IMR-90 (cell line): ENCODE measurements around the gene LRRC2. TPM values are rescaled to one million over a fixed set of nuclear protein-coding genes. Genes with fewer than 3 reads are reported as not detected.

Source experiments
- ATAC-seq: fragments of 200-7000 bp; cut with Tn5 transposase; 2 replicates; pipeline ENCODE4 v1.9.1; 2020; ENCODE audit warnings: low read depth, mild to moderate bottlenecking, moderate library complexity
- BruUV-seq: library from RNA; stranded (reverse); fragments of 400-500 nt; replicated peaks from 2 replicates; lab custom pipeline; 2021; lab: Mats Ljungman, UMichigan
- CTCF ChIA-PET: fragments of 300-600 bp; formaldehyde crosslinking; extraction: SDS; loops from one replicate; lab custom pipeline; 2021; ENCODE audit warnings: antibody characterized with exemption; lab: Yijun Ruan, JAX
- POLR2A ChIA-PET: fragments of 300-600 bp; sonication (Branson Sonifier 250); formaldehyde crosslinking; loops from one replicate; lab custom pipeline; 2022; ENCODE audit warnings: antibody characterized with exemption; ENCODE audit not compliant: unreplicated experiment; lab: Charles Lee
- DNase-seq: peaks from one replicate; pipeline ENCODE4 v3.0.0; 2013
- H2AFZ ChIP-seq: replicated peaks from 2 replicates; pipeline ENCODE3; 2013; ENCODE audit warnings: low read length, mild to moderate bottlenecking; ENCODE audit not compliant: poor library complexity
- H2AK5ac ChIP-seq: 2 replicates; pipeline ENCODE4 v1.6.1; 2013; ENCODE audit warnings: low read depth, low read length, inconsistent platforms
- H2AK9ac ChIP-seq: replicated peaks from 2 replicates; pipeline ENCODE3; 2013; ENCODE audit warnings: mild to moderate bottlenecking, low read depth, low read length, moderate library complexity; ENCODE audit not compliant: poor library complexity
- H2BK120ac ChIP-seq: 2 replicates; pipeline ENCODE4 v1.6.1; 2013; ENCODE audit warnings: low read depth, low read length, inconsistent platforms
- H2BK15ac ChIP-seq: 3 replicates; pipeline ENCODE4 v1.6.1; 2013; ENCODE audit warnings: low read depth, low read length, inconsistent platforms
- H2BK20ac ChIP-seq: 2 replicates; pipeline ENCODE4 v1.6.1; 2013; ENCODE audit warnings: low read depth, mild to moderate bottlenecking, inconsistent platforms, low read length, moderate library complexity
- H2BK5ac ChIP-seq: 2 replicates; pipeline ENCODE4 v1.6.1; 2013; ENCODE audit warnings: mild to moderate bottlenecking, low read depth, low read length, inconsistent platforms; ENCODE audit not compliant: poor library complexity, severe bottlenecking
- H3K14ac ChIP-seq: replicated peaks from 2 replicates; pipeline ENCODE4 v1.6.1; 2013; ENCODE audit warnings: low read depth, low read length, inconsistent platforms
- H3K18ac ChIP-seq: 2 replicates; pipeline ENCODE4 v1.6.1; 2013; ENCODE audit warnings: low read depth, low read length, control low read depth
- H3K23ac ChIP-seq: 2 replicates; pipeline ENCODE4 v1.6.1; 2013; ENCODE audit warnings: low read depth, low read length, inconsistent platforms
- H3K27ac ChIP-seq: 2 replicates; pipeline ENCODE4 v1.5.1; 2013; ENCODE audit warnings: mild to moderate bottlenecking, control low read depth, low read length; ENCODE audit not compliant: insufficient read depth
- H3K27me3 ChIP-seq: 2 replicates; pipeline ENCODE4 v1.6.1; 2013; ENCODE audit warnings: low read length; ENCODE audit not compliant: control insufficient read depth, insufficient read depth
- H3K36me3 ChIP-seq: 2 replicates; pipeline ENCODE4 v1.6.1; 2013; ENCODE audit warnings: low read length, mixed read lengths; ENCODE audit not compliant: control insufficient read depth, insufficient read depth
- H3K4ac ChIP-seq: 2 replicates; pipeline ENCODE4 v1.6.1; 2013; ENCODE audit warnings: low read depth, low read length, inconsistent platforms
- H3K4me1 ChIP-seq: 2 replicates; pipeline ENCODE4 v1.6.1; 2013; ENCODE audit warnings: low read length, mixed read lengths; ENCODE audit not compliant: control insufficient read depth, insufficient read depth
- H3K4me2 ChIP-seq: 2 replicates; pipeline ENCODE4 v1.6.1; 2013; ENCODE audit warnings: low read depth, mild to moderate bottlenecking, control low read depth, low read length, moderate library complexity
- H3K4me3 ChIP-seq: 2 replicates; pipeline ENCODE4 v1.5.1; 2013; ENCODE audit warnings: low read depth, mild to moderate bottlenecking, control low read depth, low read length, moderate library complexity; ENCODE audit not compliant: insufficient read depth
- H3K56ac ChIP-seq: 2 replicates; pipeline ENCODE4 v1.6.1; 2013; ENCODE audit warnings: low read length, inconsistent platforms; ENCODE audit not compliant: insufficient read depth; ENCODE audit errors: extremely low read depth
- H3K79me1 ChIP-seq, 2 experiments: 2 replicates each; pipeline ENCODE4 v1.6.1; 2013; ENCODE audit warnings: low read length in 2 of 2, inconsistent platforms in 1 of 2, low read depth in 1 of 2
- H3K9ac ChIP-seq: 2 replicates; pipeline ENCODE4 v1.6.1; 2013; ENCODE audit warnings: low read depth, low read length, control low read depth
- H3K9me1 ChIP-seq: 2 replicates; pipeline ENCODE4 v1.6.1; 2013; ENCODE audit warnings: low read length, inconsistent platforms; ENCODE audit not compliant: insufficient read depth
- H3K9me3 ChIP-seq: 2 replicates; pipeline ENCODE4 v1.6.1; 2013; ENCODE audit warnings: low read length; ENCODE audit not compliant: control insufficient read depth, insufficient read depth
- H4K20me1 ChIP-seq: 2 replicates; pipeline ENCODE4 v1.6.1; 2013; ENCODE audit warnings: low read length, inconsistent platforms; ENCODE audit not compliant: insufficient read depth
- H4K5ac ChIP-seq: 2 replicates; pipeline ENCODE4 v1.6.1; 2013; ENCODE audit warnings: mild to moderate bottlenecking, low read depth, low read length, control low read depth
- H4K8ac ChIP-seq, 2 experiments: 2 replicates each; pipeline ENCODE4 v1.6.1; 2013; ENCODE audit warnings: low read depth in 2 of 2, low read length in 2 of 2, control low read depth in 1 of 2, inconsistent platforms in 1 of 2
- H4K91ac ChIP-seq: 2 replicates; pipeline ENCODE4 v1.6.1; 2013; ENCODE audit warnings: low read depth, low read length, inconsistent platforms; ENCODE audit not compliant: insufficient read depth
- CEBPB ChIP-seq: IDR thresholded peaks from 2 replicates; pipeline ENCODE4 v1.6.1; 2012; ENCODE audit warnings: low read depth, low read length, improper control_type of control experiment
- FOS ChIP-seq: fragments of 150-350 bp; IDR thresholded peaks from 2 replicates; pipeline ENCODE4 v1.6.1; 2016; ENCODE audit warnings: low read depth, low read length
- MAFK ChIP-seq: IDR thresholded peaks from 2 replicates; pipeline ENCODE4 v1.6.1; 2012; ENCODE audit warnings: low read depth, low read length, improper control_type of control experiment
- MAZ ChIP-seq: IDR thresholded peaks from 2 replicates; pipeline ENCODE4 v1.6.1; 2012; ENCODE audit warnings: low read depth, mild to moderate bottlenecking, low read length, improper control_type of control experiment, moderate library complexity, borderline replicate concordance
- MXI1 ChIP-seq: IDR thresholded peaks from 2 replicates; pipeline ENCODE4 v1.6.1; 2012; ENCODE audit warnings: low read depth, mild to moderate bottlenecking, low read length, moderate library complexity, borderline replicate concordance
- POLR2A ChIP-seq: IDR thresholded peaks from 2 replicates; pipeline ENCODE4 v1.6.1; 2012; ENCODE audit warnings: mild to moderate bottlenecking, low read depth, low read length
- RAD21 ChIP-seq: IDR thresholded peaks from 2 replicates; pipeline ENCODE4 v1.6.1; 2012; ENCODE audit warnings: low read length, improper control_type of control experiment
- RCOR1 ChIP-seq: IDR thresholded peaks from 2 replicates; pipeline ENCODE4 v1.6.1; 2012; ENCODE audit warnings: mild to moderate bottlenecking, low read length, improper control_type of control experiment; ENCODE audit not compliant: insufficient replicate concordance
- SMC3 ChIP-seq: fragments of 150-350 bp; IDR thresholded peaks from 2 replicates; pipeline ENCODE4 v1.6.1; 2016; ENCODE audit warnings: low read depth, mild to moderate bottlenecking, antibody characterized with exemption, low read length, moderate library complexity
- WGBS, 2 experiments: methylation state at CpG; one replicate each; pipeline versions ENCODE4 v1.1.5 to v1.1.7; 2013; ENCODE audit warnings: missing lambda C conversion rate in 2 of 2; ENCODE audit not compliant: insufficient read length in 1 of 2; ENCODE audit errors: extremely low coverage in 2 of 2; 5-methylcytosine and 5-hydroxymethylcytosine counted together
- dilution Hi-C: fragments of 300-500 bp; cut with HindIII; formaldehyde crosslinking; loops from one replicate; pipeline ENCODE4 v1.14.3; 2018; ENCODE audit warnings: low sequenced_read_pairs; ENCODE audit not compliant: unreplicated experiment
- in situ Hi-C: fragments of 300-500 bp; cut with MboI; formaldehyde crosslinking; loops from 3 replicates; pipeline ENCODE4 v1.14.3; 2019; ENCODE audit warnings: low sequenced_read_pairs, inconsistent platforms, mixed read lengths
- intact Hi-C: fragments of 100-400 bp; cut with micrococcal nuclease; formaldehyde crosslinking; loops from 2 replicates; pipeline ENCODE4 v1.10.0; 2022
- polyA plus RNA-seq, 3 experiments: library from polyadenylated mRNA; depleted of rRNA; stranded (reverse); fragments of >200 nt; gene quantifications; 2 replicates each; pipeline ENCODE4 v1.2.3, GENCODE V29; 2012; ENCODE audit warnings: low replicate concordance in 1 of 3
- total RNA-seq: library from RNA; depleted of rRNA; stranded (reverse); fragments of >200 nt; gene quantifications from 2 replicates; pipeline ENCODE4 v1.2.3, GENCODE V29; 2012
- TF ChIP-seq, protein P1 (sequence below): fragments of 150-350 bp; IDR thresholded peaks from 2 replicates; pipeline ENCODE4 v1.6.1; 2017; ENCODE audit warnings: mild to moderate bottlenecking, antibody characterized with exemption, low read length, low read depth
- TF ChIP-seq, protein P2 (sequence below): fragments of 150-350 bp; IDR thresholded peaks from 2 replicates; pipeline ENCODE4 v1.6.1; 2016; ENCODE audit warnings: low read depth, mild to moderate bottlenecking, low read length, moderate library complexity, borderline replicate concordance

The LRRC2 gene
- total and polyA plus RNA-seq, 2 of the 4 experiments (the other 2 are of a cell fraction) = 2.9 to 4.1 TPM

DNA sequence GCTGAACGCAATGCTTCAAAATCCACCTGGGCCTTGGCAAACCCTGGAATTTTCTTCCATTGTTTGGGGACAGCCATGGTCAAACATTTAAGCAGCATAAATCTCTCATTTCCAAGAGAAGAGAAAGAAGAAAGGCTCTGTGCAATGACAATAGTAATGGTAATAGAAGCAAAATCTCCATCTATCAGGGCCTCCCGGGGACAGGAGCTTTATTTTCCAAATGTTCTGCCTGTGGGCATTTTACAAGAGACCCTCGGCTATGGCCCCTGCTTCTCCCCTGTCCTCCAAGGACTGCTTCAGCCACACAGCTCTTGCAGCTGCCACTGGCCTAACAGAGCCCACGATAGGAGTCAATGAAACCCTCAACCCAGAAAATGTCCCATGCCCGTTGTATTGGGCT is 33.5 kb upstream of the LRRC2 start:
- no peak overlapping the region for H3K4me3 ChIP-seq
- H2BK120ac ChIP-seq = no peak overlapping the region
- BruUV-seq = no TSS peak
- ChIA-PET POLR2A (no interaction called here), CTCF (no interaction called here)
- dilution Hi-C loops (no loop called here), intact Hi-C loops (no loop called here), in situ Hi-C loops (no loop called here)
- no peak overlapping the region for H3K23ac ChIP-seq
- peaks cover 13% of the 10 kb centered on the region; the same call in 1 of the 2 replicates for H3K27me3 ChIP-seq
- no peak overlapping the region for H3K27ac ChIP-seq
- no peak overlapping the region for H2BK5ac ChIP-seq
- no peaks in the 10 kb centered on the region for H4K20me1 ChIP-seq
- H3K4me2 ChIP-seq = no peak overlapping the region
- ATAC-seq (no peak), DNase-seq (no peak)
- H2AK5ac ChIP-seq = no peak overlapping the region
- no peak overlapping the region for H3K18ac ChIP-seq
- no peaks in the 10 kb centered on the region for H3K79me1 ChIP-seq
- no peak overlapping the region for H2BK15ac ChIP-seq
- WGBS, 2 experiments = 0% methylated on average over 1 of the region's 5 CpGs; no CpG with 5 or more reads in 1 of the 2 experiments
- H3K9ac ChIP-seq = no peak overlapping the region
- TF ChIP-seq SMC3 = no peak
- TF ChIP-seq CEBPB = no peak
- no peak for TF ChIP-seq MAZ
- TF ChIP-seq RCOR1 = no peak
- TF ChIP-seq POLR2A = no peak
- no peak for TF ChIP-seq RAD21
- TF ChIP-seq, protein P1, sequence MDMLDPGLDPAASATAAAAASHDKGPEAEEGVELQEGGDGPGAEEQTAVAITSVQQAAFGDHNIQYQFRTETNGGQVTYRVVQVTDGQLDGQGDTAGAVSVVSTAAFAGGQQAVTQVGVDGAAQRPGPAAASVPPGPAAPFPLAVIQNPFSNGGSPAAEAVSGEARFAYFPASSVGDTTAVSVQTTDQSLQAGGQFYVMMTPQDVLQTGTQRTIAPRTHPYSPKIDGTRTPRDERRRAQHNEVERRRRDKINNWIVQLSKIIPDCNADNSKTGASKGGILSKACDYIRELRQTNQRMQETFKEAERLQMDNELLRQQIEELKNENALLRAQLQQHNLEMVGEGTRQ = no peak
- TF ChIP-seq, protein P2, sequence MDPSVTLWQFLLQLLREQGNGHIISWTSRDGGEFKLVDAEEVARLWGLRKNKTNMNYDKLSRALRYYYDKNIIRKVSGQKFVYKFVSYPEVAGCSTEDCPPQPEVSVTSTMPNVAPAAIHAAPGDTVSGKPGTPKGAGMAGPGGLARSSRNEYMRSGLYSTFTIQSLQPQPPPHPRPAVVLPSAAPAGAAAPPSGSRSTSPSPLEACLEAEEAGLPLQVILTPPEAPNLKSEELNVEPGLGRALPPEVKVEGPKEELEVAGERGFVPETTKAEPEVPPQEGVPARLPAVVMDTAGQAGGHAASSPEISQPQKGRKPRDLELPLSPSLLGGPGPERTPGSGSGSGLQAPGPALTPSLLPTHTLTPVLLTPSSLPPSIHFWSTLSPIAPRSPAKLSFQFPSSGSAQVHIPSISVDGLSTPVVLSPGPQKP = no peak
- TF ChIP-seq MXI1 = no peak
- no peak for TF ChIP-seq FOS
- TF ChIP-seq MAFK = no peak
- no peak overlapping the region for H3K4ac ChIP-seq
- no peak overlapping the region for H3K14ac ChIP-seq
- no peaks in the 10 kb centered on the region for H3K9me3 ChIP-seq
- no peak overlapping the region for H4K5ac ChIP-seq
- no peak overlapping the region for H4K8ac ChIP-seq
- no peak overlapping the region for H4K91ac ChIP-seq
- H3K56ac ChIP-seq = no peak overlapping the region
- no peaks in the 10 kb centered on the region for H3K36me3 ChIP-seq
- H2BK20ac ChIP-seq = no peak overlapping the region
- H3K4me1 ChIP-seq = no peaks in the 10 kb centered on the region
- no peaks in the 10 kb centered on the region for H3K9me1 ChIP-seq
- H2AK9ac ChIP-seq = no peak overlapping the region
- no peak overlapping the region for H2AFZ ChIP-seq
